Measurements from ENCODE around the gene SNX6. TPM values are rescaled to one million over a fixed set of nuclear protein-coding genes. Genes with fewer than 3 reads are reported as not detected.

SNX6 gene
- total RNA-seq, 4 donors from 2014 or later, result 80.8 to 154 (median 98.6) TPM

GRCh38 chr14:34593740-34594375 is 36.1 kb downstream of the SNX6 start:
- 98 to 100% methylated on average over 11 of the region's 11 CpGs for WGBS, 2 donors
- no peak overlapping the region for H3K27ac ChIP-seq
- intact Hi-C loops (cut with DNase I), result no loop called here

GRCh38 chr14:34592623-34593022 is 37.3 kb downstream of the SNX6 start:
- Histone ChIP-seq H3K36me3 (peaks cover 45 to 79% of the 10 kb centered on the region in 2 donors), H3K4me1 (peaks cover 0 to 3% of the 10 kb centered on the region in 2 donors), H3K27ac (no peak overlapping the region), H3K27me3 (no peaks in the 10 kb centered on the region), H3K9me3 (no peaks in the 10 kb centered on the region), H3K4me3 (replicated peaks in 1 of 3) (no peak overlapping the region)
- TF ChIP-seq CTCF (IDR thresholded peaks at IDR 0.05), result no peak
- no peak for TF ChIP-seq POLR2A (IDR thresholded peaks at IDR 0.05)
- intact Hi-C loops (cut with DNase I), result no loop called here
- WGBS, 2 donors, result 94 to 98% methylated on average over 5 of the region's 5 CpGs
- no peak for DNase-seq

More at GRCh38 chr14:34593740-34594375, 36.1 kb downstream of the SNX6 start:
- no peak for DNase-seq
- H3K4me1 ChIP-seq, result peaks cover 0 to 3% of the 10 kb centered on the region in 2 donors
- no peaks in the 10 kb centered on the region for H3K27me3 ChIP-seq
- H3K36me3 ChIP-seq, result peaks cover 49 to 80% of the 10 kb centered on the region in 2 donors
- TF ChIP-seq CTCF (IDR thresholded peaks at IDR 0.05) (no peak), POLR2A (IDR thresholded peaks at IDR 0.05) (no peak)
- no peak overlapping the region for H3K4me3 ChIP-seq (replicated peaks in 1 of 3)
- no peaks in the 10 kb centered on the region for H3K9me3 ChIP-seq

GRCh38 chr14:34583525-34583924 is 46.4 kb downstream of the SNX6 start:
- H3K36me3 ChIP-seq, result peaks cover 32 to 39% of the 10 kb centered on the region in 2 donors
- H3K9me3 ChIP-seq, result no peaks in the 10 kb centered on the region
- H3K27me3 ChIP-seq, result no peaks in the 10 kb centered on the region
- H3K27ac ChIP-seq, result no peak overlapping the region
- DNase-seq, result no peak
- WGBS, 2 donors, result 96 to 98% methylated on average over 6 of the region's 6 CpGs
- no peaks in the 10 kb centered on the region for H3K4me1 ChIP-seq
- intact Hi-C loops (cut with DNase I), result no loop called here
- no peak overlapping the region for H3K4me3 ChIP-seq (replicated peaks in 1 of 3)
- no peak for TF ChIP-seq CTCF (IDR thresholded peaks at IDR 0.05)
- no peak for TF ChIP-seq POLR2A (IDR thresholded peaks at IDR 0.05)

GRCh38 chr14:34582117-34582680 is 47.7 kb downstream of the SNX6 start:
- no peak overlapping the region for H3K4me3 ChIP-seq (replicated peaks in 1 of 3)
- no peak overlapping the region for H3K27ac ChIP-seq
- H3K9me3 ChIP-seq, result no peaks in the 10 kb centered on the region
- H3K4me1 ChIP-seq, result no peaks in the 10 kb centered on the region
- no peak for DNase-seq
- peaks cover 32 to 42% of the 10 kb centered on the region in 2 donors for H3K36me3 ChIP-seq
- H3K27me3 ChIP-seq, result no peaks in the 10 kb centered on the region
- no peak for TF ChIP-seq CTCF (IDR thresholded peaks at IDR 0.05)
- no peak for TF ChIP-seq POLR2A (IDR thresholded peaks at IDR 0.05)
- intact Hi-C loops (cut with DNase I), result no loop called here
- WGBS, 2 donors, result 97 to 98% methylated on average over 11 of the region's 11 CpGs

GRCh38 chr14:34580381-34580780 is 49.6 kb downstream of the SNX6 start:
- intact Hi-C loops (cut with DNase I), result no loop called here
- 96 to 99% methylated on average over 5 of the region's 5 CpGs for WGBS, 2 donors
- no peak for DNase-seq

More at GRCh38 chr14:34580381-34580780, 49.6 kb downstream of the SNX6 start:
- H3K9me3 ChIP-seq, result no peaks in the 10 kb centered on the region
- H3K4me1 ChIP-seq, result no peaks in the 10 kb centered on the region
- H3K4me3 ChIP-seq (replicated peaks in 1 of 3), result no peak overlapping the region
- no peaks in the 10 kb centered on the region for H3K27me3 ChIP-seq
- TF ChIP-seq POLR2A (IDR thresholded peaks at IDR 0.05) (no peak), CTCF (IDR thresholded peaks at IDR 0.05) (no peak)
- H3K36me3 ChIP-seq, result peaks cover 28 to 35% of the 10 kb centered on the region in 2 donors
- H3K27ac ChIP-seq, result no peak overlapping the region
